Gastrocnemius medialis (tissue), 4 donors: ENCODE data around the gene MGA.

Experiments used
- CTCF ChIP-seq, 5 experiments: fragments of 450-650 bp in 3 of 5; fragments of 200-600 bp in 2 of 5; sonication (generic) in 2 of 5; IDR thresholded peaks in 4 of 5; conservative IDR thresholded peaks in 1 of 5; 1 replicate in 4 of 5; 2 replicates in 1 of 5; pipeline ENCODE4 v1.5.1; 2016 to 2019; ENCODE audit warnings: antibody characterized with exemption in 5 of 5, mild to moderate bottlenecking in 3 of 5, moderate library complexity in 3 of 5
- POLR2A ChIP-seq, 2 donors: fragments of 450-650 bp; IDR thresholded peaks; one replicate each; pipeline ENCODE4 v1.6.1; 2017; ENCODE audit warnings: antibody characterized with exemption in 2 of 2, mild to moderate bottlenecking in 2 of 2, moderate library complexity in 2 of 2

GRCh38 chr15:41798607-41799487 is 138.6 kb downstream of the MGA start:
- TF ChIP-seq POLR2A (IDR thresholded peaks at IDR 0.05) (no peak), CTCF (IDR thresholded peaks at IDR 0.05 in 4 of 5, conservative IDR thresholded peaks at IDR 0.05 in 1 of 5) (no peak)
